Posterior vena cava (tissue), 2 donors: ENCODE data around the gene ZNF594. TPM values are rescaled to one million over a fixed set of nuclear protein-coding genes. Genes with fewer than 3 reads are reported as not detected.

Experiments
- total RNA-seq, 2 donors: library from RNA; stranded (reverse); fragmentation: NEBNext Ultra II Directional; extraction: Animal tissue kit (Norgen Biotek cat#: 25700); gene quantifications; one replicate each; pipeline ENCODE4 v1.2.1, GENCODE V29; 2021
- donor health status: DM: yes; HTN: yes; CAD: no.
- donor health status: DM: yes; HTN: yes; CAD: no.

Gene ZNF594
- total RNA-seq, 2 donors from 2014 or later = 5.7 to 6.8 TPM

Other genes with a start within 250 kb of the ZNF594 start
- gene PFN1, start 243.3 kb downstream of the ZNF594 start, total RNA-seq = 100 to 1,000 TPM; 582 to 588 TPM
- 1 to 10 TPM; 3.2 to 4.3 TPM for gene ENO3, start 240.7 kb downstream of the ZNF594 start, total RNA-seq
- gene SPAG7, start 224.1 kb downstream of the ZNF594 start, total RNA-seq = 10 to 100 TPM; 47.0 to 50.7 TPM
- gene CAMTA2, start 204.2 kb downstream of the ZNF594 start, total RNA-seq = 10 to 100 TPM; 52.0 to 72.2 TPM
- gene INCA1, start 194.3 kb downstream of the ZNF594 start, total RNA-seq = 1 to 10 TPM in 1 of 2 donors, under 1 TPM in 1; 0.60 to 1.3 TPM
- 100 to 1,000 TPM; 192 to 254 TPM for gene KIF1C, start 193.9 kb downstream of the ZNF594 start, total RNA-seq
- gene SLC52A1, start 156.4 kb downstream of the ZNF594 start, total RNA-seq = under 1 TPM in 1 of 2 donors, not detected in 1; 0.14 TPM
- 1 to 10 TPM; 4.1 to 4.6 TPM for gene ZFP3, start 113.4 kb downstream of the ZNF594 start, total RNA-seq
- 1 to 10 TPM; 3.7 to 6.3 TPM for gene ZNF232, start 80.0 kb downstream of the ZNF594 start, total RNA-seq
- gene USP6, start 75.8 kb downstream of the ZNF594 start, total RNA-seq = under 1 TPM in 1 of 2 donors, not detected in 1; 0.19 TPM
- gene SCIMP, start 43.0 kb upstream of the ZNF594 start, total RNA-seq = 1 to 10 TPM; 4.5 to 7.3 TPM
- gene RABEP1, start 90.4 kb upstream of the ZNF594 start, total RNA-seq = 10 to 100 TPM; 41.5 to 47.3 TPM
- 10 to 100 TPM; 35.9 to 49.1 TPM for gene NUP88, start 227.8 kb upstream of the ZNF594 start, total RNA-seq
- 10 to 100 TPM; 18.9 to 19.7 TPM for gene RPAIN, start 228.3 kb upstream of the ZNF594 start, total RNA-seq
- gene C1QBP, start 247.3 kb upstream of the ZNF594 start, total RNA-seq = 10 to 100 TPM; 66.4 to 74.3 TPM